GM12864 (cell line): ENCODE data around the gene SH3TC2.

Experiments
- DNase-seq: peaks from one replicate; pipeline ENCODE4 v3.0.0-alpha.2; 2011; ENCODE audit warnings: low read depth
- H3K4me3 ChIP-seq: 2 replicates; pipeline ENCODE4 v1.5.1; 2011; ENCODE audit warnings: mild to moderate bottlenecking, low read depth, low read length, control low read depth
- CTCF ChIP-seq: IDR thresholded peaks from 2 replicates; pipeline ENCODE4 v1.5.1; 2011; ENCODE audit warnings: low read depth, mild to moderate bottlenecking, moderate library complexity, low read length, control low read depth, inconsistent platforms; ENCODE audit errors: missing control alignments

Gene SH3TC2

DNA sequence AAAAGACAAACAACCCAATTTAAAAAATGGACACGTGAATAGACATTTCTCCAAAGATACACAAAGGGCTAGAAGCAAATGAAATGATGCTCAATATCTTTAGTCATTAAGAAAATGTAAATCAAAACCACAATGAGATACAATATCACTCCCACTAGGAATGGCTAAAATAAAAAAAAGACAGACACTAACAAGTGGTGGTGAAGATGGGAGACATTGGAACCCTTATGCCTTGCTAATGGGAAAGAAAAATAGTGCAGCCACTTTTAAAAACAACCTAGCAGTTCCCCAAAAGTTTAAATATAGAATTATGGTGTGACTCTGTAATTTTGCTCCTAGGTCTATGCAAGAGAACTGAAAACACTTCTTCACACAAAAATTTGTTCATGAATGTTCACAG is 40.7 kb downstream of the SH3TC2 start:
- no peak overlapping the region for H3K4me3 ChIP-seq
- TF ChIP-seq CTCF, result no peak
- no peak for DNase-seq

DNA sequence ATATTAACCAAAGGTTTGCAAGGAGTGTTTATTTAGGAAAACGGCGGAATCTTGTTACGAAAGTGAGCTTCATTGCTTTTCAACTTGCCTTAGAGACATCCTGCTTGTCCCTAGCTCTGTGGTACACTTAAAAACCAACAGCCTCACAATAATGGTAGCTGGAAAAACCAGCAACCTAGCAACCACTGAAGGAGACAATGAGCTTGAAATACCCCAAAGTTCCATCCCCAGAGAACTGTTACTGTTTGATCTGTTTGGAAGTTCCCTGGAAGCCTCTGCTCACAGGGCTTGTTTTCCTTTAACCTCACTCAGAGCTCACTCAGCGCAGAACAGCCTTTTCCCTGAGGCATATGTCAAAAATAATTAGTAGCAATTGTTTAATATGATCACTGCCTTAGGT is 43.2 kb downstream of the SH3TC2 start:
- H3K4me3 ChIP-seq, result no peak overlapping the region
- no peak for DNase-seq
- TF ChIP-seq CTCF, result no peak

DNA sequence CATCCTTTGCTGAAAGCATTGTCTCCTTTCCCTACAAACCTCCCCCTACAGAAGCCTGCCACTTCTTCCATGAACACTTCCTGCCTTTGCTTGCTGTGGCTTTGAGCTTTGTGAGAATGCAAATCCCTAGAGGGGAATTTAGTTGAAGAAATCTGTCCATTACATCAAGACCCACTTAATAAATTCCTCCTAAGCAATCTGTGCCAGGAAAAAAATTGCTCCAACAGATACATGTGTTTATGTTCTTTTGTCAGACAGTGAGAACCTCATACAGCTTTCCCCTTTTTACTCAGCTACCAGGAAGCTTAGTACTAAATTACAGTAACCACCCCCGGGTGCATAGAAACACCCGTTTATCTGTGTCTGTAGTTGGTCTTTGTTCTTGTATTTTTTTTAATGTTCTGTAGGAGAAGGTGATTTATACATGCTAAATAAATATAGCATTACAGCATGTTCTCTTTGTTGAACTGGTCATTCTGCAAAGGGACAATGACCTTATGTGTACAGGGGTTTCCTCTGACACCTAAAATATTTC is 43.9 kb downstream of the SH3TC2 start:
- no peak overlapping the region for H3K4me3 ChIP-seq
- DNase-seq, result no peak
- no peak for TF ChIP-seq CTCF

DNA sequence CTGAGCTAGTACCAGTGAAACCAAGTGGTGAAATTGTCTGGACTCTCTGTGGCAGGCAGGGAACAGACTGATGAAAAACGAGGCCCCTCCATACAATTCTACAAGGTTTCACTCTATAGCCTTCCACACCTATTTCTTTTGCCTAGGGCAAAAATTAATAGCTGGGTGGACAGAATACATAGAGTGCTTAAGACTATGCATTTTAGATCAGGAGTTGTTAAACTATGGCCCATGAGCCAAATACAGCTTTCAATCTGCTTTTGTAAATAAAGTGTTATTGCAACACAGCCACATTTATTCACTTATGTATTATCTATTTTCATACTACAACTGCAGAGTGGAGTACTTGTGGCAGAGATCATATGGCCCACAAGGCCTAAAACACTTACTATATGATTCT is 45.2 kb downstream of the SH3TC2 start:
- no peak overlapping the region for H3K4me3 ChIP-seq
- TF ChIP-seq CTCF, result no peak
- no peak for DNase-seq

DNA sequence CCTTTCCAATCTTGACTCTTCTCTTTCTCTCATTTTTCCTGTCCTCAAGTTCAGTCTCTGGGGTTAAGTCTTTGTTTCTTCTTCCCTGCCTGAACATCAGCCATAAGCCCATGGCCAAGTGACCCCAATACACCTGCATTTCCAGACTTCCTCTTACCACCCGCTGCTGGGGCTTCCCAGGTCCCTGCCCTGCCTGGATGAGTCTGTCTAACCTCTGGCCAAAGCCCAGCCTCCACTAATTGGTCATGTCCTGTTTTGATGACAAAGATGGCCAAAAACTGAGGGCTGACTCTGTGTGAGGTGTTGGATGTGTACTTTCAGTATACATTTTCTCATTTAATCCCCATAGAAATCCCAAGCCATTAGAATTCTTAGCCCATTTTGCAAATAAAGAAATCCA is 47.3 kb downstream of the SH3TC2 start:
- no peak for TF ChIP-seq CTCF
- no peak overlapping the region for H3K4me3 ChIP-seq
- no peak for DNase-seq

GRCh38 chr5:149015126-149015525 is 47.7 kb downstream of the SH3TC2 start:
- no peak overlapping the region for H3K4me3 ChIP-seq
- no peak for TF ChIP-seq CTCF
- no peak for DNase-seq

DNA sequence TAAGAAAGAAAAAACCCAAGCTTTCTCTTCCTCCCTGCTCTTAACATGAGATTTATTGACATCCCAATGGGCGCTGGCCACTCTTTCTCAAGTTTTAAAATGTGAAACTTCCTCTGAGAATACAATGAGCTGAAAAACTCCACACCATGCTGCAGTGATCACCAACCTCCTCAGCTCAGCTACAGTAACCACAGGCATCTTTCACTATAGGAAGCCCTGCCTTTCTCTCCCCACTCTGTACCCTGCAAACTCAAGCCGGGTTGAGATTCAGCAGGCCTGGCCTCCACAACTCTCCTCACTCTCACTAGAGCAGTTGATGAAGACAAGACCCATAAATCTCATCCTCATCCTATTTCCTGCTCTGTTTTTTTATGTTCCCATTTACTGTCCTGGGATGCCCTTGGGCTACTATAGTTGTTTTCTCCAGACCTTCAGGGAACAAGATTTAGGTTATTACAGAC is 48.3 kb downstream of the SH3TC2 start:
- no peak for TF ChIP-seq CTCF
- no peak for DNase-seq
- no peak overlapping the region for H3K4me3 ChIP-seq
